ENCODE results near the gene RBP5.

RBP5 gene

GRCh38 chr12:7144414-7145120, 15.9 kb upstream of the RBP5 start:
- peak; percentile 26 for DNase-seq

- no peak for DNase-seq
Observed at GRCh38 chr12:7143564-7143963, 14.9 kb upstream of the RBP5 start.

GRCh38 chr12:7142809-7143465, 14.2 kb upstream of the RBP5 start:
- DNase-seq: no peak

GRCh38 chr12:7142056-7142644, 13.5 kb upstream of the RBP5 start:
- peak; percentile 42 for DNase-seq

- no peak for DNase-seq
Observed at GRCh38 chr12:7141351-7142005, 12.8 kb upstream of the RBP5 start.

GRCh38 chr12:7139200-7139599, 10.5 kb upstream of the RBP5 start:
- no peak for DNase-seq

GRCh38 chr12:7137908-7138307, 9.2 kb upstream of the RBP5 start:
- no peak for DNase-seq

GRCh38 chr12:7136676-7137075, 8.0 kb upstream of the RBP5 start:
- DNase-seq: no peak

- no peak for DNase-seq
Observed at GRCh38 chr12:7136071-7136470, 7.4 kb upstream of the RBP5 start.

- no peak for DNase-seq
Observed at GRCh38 chr12:7134396-7135166, 5.9 kb upstream of the RBP5 start.

- no peak for DNase-seq
Observed at GRCh38 chr12:7131502-7131866, 2.8 kb upstream of the RBP5 start.

- DNase-seq: peak; percentile 42
Observed at GRCh38 chr12:7130701-7131501, 2.2 kb upstream of the RBP5 start.

- peak; percentile 75 for DNase-seq
Observed at GRCh38 chr12:7129872-7130691, 1.4 kb upstream of the RBP5 start, which contains the start of gene CLSTN3. Gene CLSTN3, plus strand, starts transcription at chr12:7130371. Its CDS starts 278 bp downstream, at chr12:7130649.

- DNase-seq: no peak
Observed at GRCh38 chr12:7129287-7129871, 690 bp upstream of the RBP5 start.

- DNase-seq: no peak
Observed at GRCh38 chr12:7127916-7128626, 618 bp downstream of the RBP5 start.

GRCh38 chr12:7125632-7126227, 3.0 kb downstream of the RBP5 start:
- no peak for DNase-seq

GRCh38 chr12:7123806-7124522, 4.7 kb downstream of the RBP5 start:
- DNase-seq: no peak

GRCh38 chr12:7122811-7123769, 5.6 kb downstream of the RBP5 start:
- DNase-seq: no peak
